ENCODE measurements around the gene AQP9. TPM values are rescaled to one million over a fixed set of nuclear protein-coding genes. Genes with fewer than 3 reads are reported as not detected.

The AQP9 gene
- total and polyA plus RNA-seq, 2 of the 8 experiments (the other 6 are each of a cell fraction or from before 2014, with no cell fraction given), result not detected

DNA sequence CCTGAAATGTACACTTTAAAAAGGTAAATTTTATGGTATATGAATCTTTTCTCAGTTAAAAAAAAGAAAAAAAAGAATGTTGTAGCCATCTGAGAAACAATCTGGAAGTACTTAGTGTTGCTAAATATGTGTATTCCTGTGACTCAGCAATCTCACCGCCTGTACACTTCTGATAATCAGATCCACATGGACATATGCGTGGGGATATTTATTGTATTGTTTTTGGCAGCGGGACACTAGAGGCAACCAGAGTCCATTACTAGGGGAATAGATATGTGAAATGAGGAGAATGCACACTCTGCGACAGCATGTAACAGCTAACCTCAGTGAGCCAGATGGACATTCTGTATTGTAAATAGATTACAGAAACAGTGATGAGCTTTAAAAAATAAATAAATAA lies 65.4 kb downstream of the AQP9 start (continued):
- TF ChIP-seq, protein P1, sequence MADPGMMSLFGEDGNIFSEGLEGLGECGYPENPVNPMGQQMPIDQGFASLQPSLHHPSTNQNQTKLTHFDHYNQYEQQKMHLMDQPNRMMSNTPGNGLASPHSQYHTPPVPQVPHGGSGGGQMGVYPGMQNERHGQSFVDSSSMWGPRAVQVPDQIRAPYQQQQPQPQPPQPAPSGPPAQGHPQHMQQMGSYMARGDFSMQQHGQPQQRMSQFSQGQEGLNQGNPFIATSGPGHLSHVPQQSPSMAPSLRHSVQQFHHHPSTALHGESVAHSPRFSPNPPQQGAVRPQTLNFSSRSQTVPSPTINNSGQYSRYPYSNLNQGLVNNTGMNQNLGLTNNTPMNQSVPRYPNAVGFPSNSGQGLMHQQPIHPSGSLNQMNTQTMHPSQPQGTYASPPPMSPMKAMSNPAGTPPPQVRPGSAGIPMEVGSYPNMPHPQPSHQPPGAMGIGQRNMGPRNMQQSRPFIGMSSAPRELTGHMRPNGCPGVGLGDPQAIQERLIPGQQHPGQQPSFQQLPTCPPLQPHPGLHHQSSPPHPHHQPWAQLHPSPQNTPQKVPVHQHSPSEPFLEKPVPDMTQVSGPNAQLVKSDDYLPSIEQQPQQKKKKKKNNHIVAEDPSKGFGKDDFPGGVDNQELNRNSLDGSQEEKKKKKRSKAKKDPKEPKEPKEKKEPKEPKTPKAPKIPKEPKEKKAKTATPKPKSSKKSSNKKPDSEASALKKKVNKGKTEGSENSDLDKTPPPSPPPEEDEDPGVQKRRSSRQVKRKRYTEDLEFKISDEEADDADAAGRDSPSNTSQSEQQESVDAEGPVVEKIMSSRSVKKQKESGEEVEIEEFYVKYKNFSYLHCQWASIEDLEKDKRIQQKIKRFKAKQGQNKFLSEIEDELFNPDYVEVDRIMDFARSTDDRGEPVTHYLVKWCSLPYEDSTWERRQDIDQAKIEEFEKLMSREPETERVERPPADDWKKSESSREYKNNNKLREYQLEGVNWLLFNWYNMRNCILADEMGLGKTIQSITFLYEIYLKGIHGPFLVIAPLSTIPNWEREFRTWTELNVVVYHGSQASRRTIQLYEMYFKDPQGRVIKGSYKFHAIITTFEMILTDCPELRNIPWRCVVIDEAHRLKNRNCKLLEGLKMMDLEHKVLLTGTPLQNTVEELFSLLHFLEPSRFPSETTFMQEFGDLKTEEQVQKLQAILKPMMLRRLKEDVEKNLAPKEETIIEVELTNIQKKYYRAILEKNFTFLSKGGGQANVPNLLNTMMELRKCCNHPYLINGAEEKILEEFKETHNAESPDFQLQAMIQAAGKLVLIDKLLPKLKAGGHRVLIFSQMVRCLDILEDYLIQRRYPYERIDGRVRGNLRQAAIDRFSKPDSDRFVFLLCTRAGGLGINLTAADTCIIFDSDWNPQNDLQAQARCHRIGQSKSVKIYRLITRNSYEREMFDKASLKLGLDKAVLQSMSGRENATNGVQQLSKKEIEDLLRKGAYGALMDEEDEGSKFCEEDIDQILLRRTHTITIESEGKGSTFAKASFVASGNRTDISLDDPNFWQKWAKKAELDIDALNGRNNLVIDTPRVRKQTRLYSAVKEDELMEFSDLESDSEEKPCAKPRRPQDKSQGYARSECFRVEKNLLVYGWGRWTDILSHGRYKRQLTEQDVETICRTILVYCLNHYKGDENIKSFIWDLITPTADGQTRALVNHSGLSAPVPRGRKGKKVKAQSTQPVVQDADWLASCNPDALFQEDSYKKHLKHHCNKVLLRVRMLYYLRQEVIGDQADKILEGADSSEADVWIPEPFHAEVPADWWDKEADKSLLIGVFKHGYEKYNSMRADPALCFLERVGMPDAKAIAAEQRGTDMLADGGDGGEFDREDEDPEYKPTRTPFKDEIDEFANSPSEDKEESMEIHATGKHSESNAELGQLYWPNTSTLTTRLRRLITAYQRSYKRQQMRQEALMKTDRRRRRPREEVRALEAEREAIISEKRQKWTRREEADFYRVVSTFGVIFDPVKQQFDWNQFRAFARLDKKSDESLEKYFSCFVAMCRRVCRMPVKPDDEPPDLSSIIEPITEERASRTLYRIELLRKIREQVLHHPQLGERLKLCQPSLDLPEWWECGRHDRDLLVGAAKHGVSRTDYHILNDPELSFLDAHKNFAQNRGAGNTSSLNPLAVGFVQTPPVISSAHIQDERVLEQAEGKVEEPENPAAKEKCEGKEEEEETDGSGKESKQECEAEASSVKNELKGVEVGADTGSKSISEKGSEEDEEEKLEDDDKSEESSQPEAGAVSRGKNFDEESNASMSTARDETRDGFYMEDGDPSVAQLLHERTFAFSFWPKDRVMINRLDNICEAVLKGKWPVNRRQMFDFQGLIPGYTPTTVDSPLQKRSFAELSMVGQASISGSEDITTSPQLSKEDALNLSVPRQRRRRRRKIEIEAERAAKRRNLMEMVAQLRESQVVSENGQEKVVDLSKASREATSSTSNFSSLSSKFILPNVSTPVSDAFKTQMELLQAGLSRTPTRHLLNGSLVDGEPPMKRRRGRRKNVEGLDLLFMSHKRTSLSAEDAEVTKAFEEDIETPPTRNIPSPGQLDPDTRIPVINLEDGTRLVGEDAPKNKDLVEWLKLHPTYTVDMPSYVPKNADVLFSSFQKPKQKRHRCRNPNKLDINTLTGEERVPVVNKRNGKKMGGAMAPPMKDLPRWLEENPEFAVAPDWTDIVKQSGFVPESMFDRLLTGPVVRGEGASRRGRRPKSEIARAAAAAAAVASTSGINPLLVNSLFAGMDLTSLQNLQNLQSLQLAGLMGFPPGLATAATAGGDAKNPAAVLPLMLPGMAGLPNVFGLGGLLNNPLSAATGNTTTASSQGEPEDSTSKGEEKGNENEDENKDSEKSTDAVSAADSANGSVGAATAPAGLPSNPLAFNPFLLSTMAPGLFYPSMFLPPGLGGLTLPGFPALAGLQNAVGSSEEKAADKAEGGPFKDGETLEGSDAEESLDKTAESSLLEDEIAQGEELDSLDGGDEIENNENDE (IDR thresholded peaks at IDR 0.05; ENCODE audit: insufficient replicate concordance, low read length), result no peak
- TF ChIP-seq, protein P2, sequence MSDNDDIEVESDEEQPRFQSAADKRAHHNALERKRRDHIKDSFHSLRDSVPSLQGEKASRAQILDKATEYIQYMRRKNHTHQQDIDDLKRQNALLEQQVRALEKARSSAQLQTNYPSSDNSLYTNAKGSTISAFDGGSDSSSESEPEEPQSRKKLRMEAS (IDR thresholded peaks at IDR 0.05), result no peak
- TF ChIP-seq, protein P3, sequence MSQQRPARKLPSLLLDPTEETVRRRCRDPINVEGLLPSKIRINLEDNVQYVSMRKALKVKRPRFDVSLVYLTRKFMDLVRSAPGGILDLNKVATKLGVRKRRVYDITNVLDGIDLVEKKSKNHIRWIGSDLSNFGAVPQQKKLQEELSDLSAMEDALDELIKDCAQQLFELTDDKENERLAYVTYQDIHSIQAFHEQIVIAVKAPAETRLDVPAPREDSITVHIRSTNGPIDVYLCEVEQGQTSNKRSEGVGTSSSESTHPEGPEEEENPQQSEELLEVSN (IDR thresholded peaks at IDR 0.05), result no peak
- TF ChIP-seq EZH2 (IDR thresholded peaks at IDR 0.05; ENCODE audit: low read depth, low read length, severe bottlenecking) (no peak), EGR1 (IDR thresholded peaks at IDR 0.05; ENCODE audit: borderline replicate concordance, low read depth, low read length) (no peak), CBX5 (IDR thresholded peaks at IDR 0.05; ENCODE audit: low read depth, low read length) (no peak), BRCA1 (IDR thresholded peaks at IDR 0.05; ENCODE audit: low read depth, low read length) (no peak), RXRA (IDR thresholded peaks at IDR 0.05; ENCODE audit: insufficient read depth, low read depth, low read length) (no peak), CTBP2 (IDR thresholded peaks at IDR 0.05; ENCODE audit: borderline replicate concordance, insufficient read depth, insufficient read length, low read length) (no peak), SP1 (IDR thresholded peaks at IDR 0.05; ENCODE audit: low read depth, low read length) (no peak), CHD2 (IDR thresholded peaks at IDR 0.05; ENCODE audit: low read length) (no peak), CREB1 (IDR thresholded peaks at IDR 0.05) (no peak)
